ENCODE measurements around the gene MYH9. TPM values are rescaled to one million over a fixed set of nuclear protein-coding genes. Genes with fewer than 3 reads are reported as not detected.

The MYH9 gene
- total RNA-seq, 1 experiment from 2014 or later, result 788 TPM

DNA sequence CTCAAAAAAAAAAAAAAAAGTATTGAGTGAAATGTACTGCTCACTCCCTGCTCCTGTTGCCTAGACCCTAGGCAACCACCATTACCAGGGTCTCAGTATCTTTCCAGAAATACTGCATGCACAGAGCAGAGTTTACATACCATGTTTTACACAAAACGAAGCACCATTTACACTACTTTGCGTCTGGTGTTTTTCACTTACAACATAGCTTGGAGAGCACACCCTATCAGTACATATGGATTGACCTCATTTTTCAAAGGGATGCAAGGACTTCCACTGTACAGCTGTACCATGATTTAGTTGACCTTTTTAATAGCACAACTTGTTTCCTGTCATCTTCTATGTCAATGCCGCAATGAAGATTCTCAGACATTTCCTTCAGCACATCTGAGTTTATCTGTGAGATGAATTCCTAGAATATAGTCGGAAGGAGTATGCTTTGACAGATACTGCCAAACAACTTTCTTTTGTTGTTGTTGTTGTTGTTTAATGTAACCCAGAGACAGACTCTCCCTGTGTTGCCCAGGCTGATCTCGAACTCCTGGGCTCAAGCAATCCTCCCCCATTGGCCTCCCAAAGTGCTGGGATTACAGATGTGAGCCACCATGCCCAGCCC, 6.1 kb downstream of the MYH9 start:
- TF ChIP-seq POLR2AphosphoS5 (IDR thresholded peaks at IDR 0.05; ENCODE audit: low read depth, low read length) (no peak), TCF7L2 (IDR thresholded peaks at IDR 0.05; ENCODE audit: low read depth, low read length) (no peak), SIN3A (IDR thresholded peaks at IDR 0.05; ENCODE audit: borderline replicate concordance, insufficient read depth, low read depth, low read length) (no peak)
- TF ChIP-seq, protein P1, sequence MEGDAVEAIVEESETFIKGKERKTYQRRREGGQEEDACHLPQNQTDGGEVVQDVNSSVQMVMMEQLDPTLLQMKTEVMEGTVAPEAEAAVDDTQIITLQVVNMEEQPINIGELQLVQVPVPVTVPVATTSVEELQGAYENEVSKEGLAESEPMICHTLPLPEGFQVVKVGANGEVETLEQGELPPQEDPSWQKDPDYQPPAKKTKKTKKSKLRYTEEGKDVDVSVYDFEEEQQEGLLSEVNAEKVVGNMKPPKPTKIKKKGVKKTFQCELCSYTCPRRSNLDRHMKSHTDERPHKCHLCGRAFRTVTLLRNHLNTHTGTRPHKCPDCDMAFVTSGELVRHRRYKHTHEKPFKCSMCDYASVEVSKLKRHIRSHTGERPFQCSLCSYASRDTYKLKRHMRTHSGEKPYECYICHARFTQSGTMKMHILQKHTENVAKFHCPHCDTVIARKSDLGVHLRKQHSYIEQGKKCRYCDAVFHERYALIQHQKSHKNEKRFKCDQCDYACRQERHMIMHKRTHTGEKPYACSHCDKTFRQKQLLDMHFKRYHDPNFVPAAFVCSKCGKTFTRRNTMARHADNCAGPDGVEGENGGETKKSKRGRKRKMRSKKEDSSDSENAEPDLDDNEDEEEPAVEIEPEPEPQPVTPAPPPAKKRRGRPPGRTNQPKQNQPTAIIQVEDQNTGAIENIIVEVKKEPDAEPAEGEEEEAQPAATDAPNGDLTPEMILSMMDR (IDR thresholded peaks at IDR 0.05), result no peak
- TF ChIP-seq, protein P2, sequence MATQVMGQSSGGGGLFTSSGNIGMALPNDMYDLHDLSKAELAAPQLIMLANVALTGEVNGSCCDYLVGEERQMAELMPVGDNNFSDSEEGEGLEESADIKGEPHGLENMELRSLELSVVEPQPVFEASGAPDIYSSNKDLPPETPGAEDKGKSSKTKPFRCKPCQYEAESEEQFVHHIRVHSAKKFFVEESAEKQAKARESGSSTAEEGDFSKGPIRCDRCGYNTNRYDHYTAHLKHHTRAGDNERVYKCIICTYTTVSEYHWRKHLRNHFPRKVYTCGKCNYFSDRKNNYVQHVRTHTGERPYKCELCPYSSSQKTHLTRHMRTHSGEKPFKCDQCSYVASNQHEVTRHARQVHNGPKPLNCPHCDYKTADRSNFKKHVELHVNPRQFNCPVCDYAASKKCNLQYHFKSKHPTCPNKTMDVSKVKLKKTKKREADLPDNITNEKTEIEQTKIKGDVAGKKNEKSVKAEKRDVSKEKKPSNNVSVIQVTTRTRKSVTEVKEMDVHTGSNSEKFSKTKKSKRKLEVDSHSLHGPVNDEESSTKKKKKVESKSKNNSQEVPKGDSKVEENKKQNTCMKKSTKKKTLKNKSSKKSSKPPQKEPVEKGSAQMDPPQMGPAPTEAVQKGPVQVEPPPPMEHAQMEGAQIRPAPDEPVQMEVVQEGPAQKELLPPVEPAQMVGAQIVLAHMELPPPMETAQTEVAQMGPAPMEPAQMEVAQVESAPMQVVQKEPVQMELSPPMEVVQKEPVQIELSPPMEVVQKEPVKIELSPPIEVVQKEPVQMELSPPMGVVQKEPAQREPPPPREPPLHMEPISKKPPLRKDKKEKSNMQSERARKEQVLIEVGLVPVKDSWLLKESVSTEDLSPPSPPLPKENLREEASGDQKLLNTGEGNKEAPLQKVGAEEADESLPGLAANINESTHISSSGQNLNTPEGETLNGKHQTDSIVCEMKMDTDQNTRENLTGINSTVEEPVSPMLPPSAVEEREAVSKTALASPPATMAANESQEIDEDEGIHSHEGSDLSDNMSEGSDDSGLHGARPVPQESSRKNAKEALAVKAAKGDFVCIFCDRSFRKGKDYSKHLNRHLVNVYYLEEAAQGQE (IDR thresholded peaks at IDR 0.05; ENCODE audit: insufficient read depth in 1 of 2, low read depth in 2 of 2, low read length in 1 of 2), result no peak
- no TSS peak for BruUV-seq (replicated peaks)
- Histone ChIP-seq H3K27ac (ENCODE audit: low read length) (peak overlapping the region; percentile 5; the same call in 1 of the 2 replicates), H3K36me3 (ENCODE audit: control insufficient read depth, insufficient read depth, low read length) (peaks cover 3% of the 10 kb centered on the region), H3K27me3 (ENCODE audit: control insufficient read depth, insufficient read depth, low read length) (no peaks in the 10 kb centered on the region), H3K4me3 (ENCODE audit: low read depth in 2 of 2, low read length in 2 of 2) (no peak overlapping the region), H3K9me3 (ENCODE audit: control insufficient read depth, insufficient read depth, low read depth, low read length) (no peaks in the 10 kb centered on the region), H3K4me1 (ENCODE audit: control insufficient read depth, insufficient read depth, low read length) (peaks cover 51% of the 10 kb centered on the region)
- no peak for DNase-seq (ENCODE audit: low read depth, low spot score)
- intact Hi-C loops (cut with micrococcal nuclease; ENCODE audit: unreplicated experiment), result no loop called here
- no peak for ATAC-seq
- in situ Hi-C loops (cut with HindIII; ENCODE audit: low pct_unique_long_range_greater_than_20kb, low sequenced_read_pairs), result no loop called here
- POLR2A ChIA-PET, result interaction anchor here (0.7 kb wide), 1 partner anchor 83 kb away, joined by 5 read pairs; no protein-coding TSS in a partner anchor
- CTCF ChIA-PET, result no interaction called here

DNA sequence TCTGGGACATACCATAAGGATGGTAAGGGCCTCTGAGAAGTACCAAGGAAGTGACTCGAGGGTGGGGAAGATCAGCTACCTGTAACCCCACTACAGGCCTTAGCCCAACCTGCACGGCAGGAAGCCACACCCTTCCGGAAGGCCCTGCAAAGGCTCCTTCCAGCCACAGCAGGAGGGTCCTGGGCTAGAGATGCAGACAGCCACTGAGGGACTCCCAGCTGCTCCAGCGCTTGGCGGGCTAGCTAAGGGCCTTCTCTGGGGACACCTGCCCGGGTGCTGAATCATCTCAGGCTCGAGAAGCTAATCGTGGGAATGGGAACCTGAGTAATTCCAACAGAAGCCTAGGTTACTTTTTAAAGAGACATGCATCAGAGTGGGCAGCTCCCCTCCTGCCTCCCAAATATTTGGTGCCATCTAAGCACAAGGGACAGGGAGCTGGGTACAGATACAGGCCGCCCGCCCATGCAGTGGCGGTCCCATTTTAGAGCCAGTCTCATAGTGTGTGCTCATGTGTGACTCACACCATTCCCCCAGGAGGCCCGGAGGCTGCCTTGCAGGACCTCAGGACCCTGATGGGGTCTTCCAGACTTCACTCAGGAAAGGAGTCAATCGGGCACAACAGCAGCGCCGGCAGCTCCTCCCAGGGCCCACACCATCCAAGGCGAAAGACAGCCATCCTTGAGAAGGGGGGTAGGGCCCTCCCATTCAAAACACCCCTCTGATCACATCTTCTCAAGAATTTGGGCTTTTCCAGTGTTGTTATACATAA, 8.0 kb downstream of the MYH9 start:
- in situ Hi-C loops (cut with HindIII; ENCODE audit: low pct_unique_long_range_greater_than_20kb, low sequenced_read_pairs), result no loop called here
- DNase-seq (ENCODE audit: low read depth, low spot score) (no peak), ATAC-seq (peak; percentile 35)
- CTCF ChIA-PET, result no interaction called here
- Histone ChIP-seq H3K27ac (ENCODE audit: low read length) (peak overlapping the region; percentile 72), H3K36me3 (ENCODE audit: control insufficient read depth, insufficient read depth, low read length) (no peaks in the 10 kb centered on the region; the same call in 1 of the 2 replicates), H3K4me1 (ENCODE audit: control insufficient read depth, insufficient read depth, low read length) (peaks cover 67% of the 10 kb centered on the region), H3K27me3 (ENCODE audit: control insufficient read depth, insufficient read depth, low read length) (no peaks in the 10 kb centered on the region), H3K9me3 (ENCODE audit: control insufficient read depth, insufficient read depth, low read depth, low read length) (no peaks in the 10 kb centered on the region), H3K4me3 (ENCODE audit: low read depth in 2 of 2, low read length in 2 of 2) (no peak overlapping the region)
- no TSS peak for BruUV-seq (replicated peaks)
- intact Hi-C loops (cut with micrococcal nuclease; ENCODE audit: unreplicated experiment), result no loop called here
- POLR2A ChIA-PET, result interaction anchor here (1.2 kb wide), 1 partner anchor 15 kb away, joined by 8 read pairs; no protein-coding TSS in a partner anchor
- TF ChIP-seq SIN3A (IDR thresholded peaks at IDR 0.05; ENCODE audit: borderline replicate concordance, insufficient read depth, low read depth, low read length) (no peak), POLR2AphosphoS5 (IDR thresholded peaks at IDR 0.05; ENCODE audit: low read depth, low read length) (peak; percentile 23; the same call in 1 of the 2 replicates)

Data from Panc1 (cell line).